CD14-positive monocyte (primary cell): Measurements from ENCODE around the gene COG7. TPM values are rescaled to one million over a fixed set of nuclear protein-coding genes. Genes with fewer than 3 reads are reported as not detected.

Experiments used
- DNase-seq, 3 donors: peaks; one replicate each; pipeline ENCODE4 v3.0.0-alpha.2; 2011 to 2022
- H2AFZ ChIP-seq: 2 replicates; pipeline ENCODE4 v1.6.0; 2012; ENCODE audit warnings: mild to moderate bottlenecking, low read depth, low read length, inconsistent platforms; ENCODE audit not compliant: insufficient read depth, poor library complexity, severe bottlenecking
- H3K27ac ChIP-seq, 2 donors: 1 replicate in 1 of 2; 2 replicates in 1 of 2; pipeline ENCODE4 v1.5.1; 2012 to 2013; ENCODE audit warnings: low read length in 2 of 2, control low read depth in 1 of 2, inconsistent platforms in 1 of 2, low read depth in 1 of 2, mild to moderate bottlenecking in 1 of 2
- H3K27me3 ChIP-seq, 2 donors: one replicate each; pipeline versions ENCODE4 v1.6.0 to v1.6.1; 2011 to 2013; ENCODE audit warnings: low read length in 2 of 2; ENCODE audit not compliant: control insufficient read depth in 2 of 2, insufficient read depth in 2 of 2
- H3K36me3 ChIP-seq, 2 donors: replicated peaks in 1 of 2; 1 replicate in 1 of 2; 2 replicates in 1 of 2; pipeline versions ENCODE4 v1.5.1 to v1.6.1; 2012 to 2013; ENCODE audit warnings: low read length in 2 of 2, control low read depth in 1 of 2, inconsistent platforms in 1 of 2, mild to moderate bottlenecking in 1 of 2; ENCODE audit not compliant: insufficient read depth in 2 of 2, control insufficient read depth in 1 of 2
- H3K4me1 ChIP-seq, 2 donors: 1 replicate in 1 of 2; 2 replicates in 1 of 2; pipeline versions ENCODE4 v1.5.1 to v1.6.1; 2012 to 2013; ENCODE audit warnings: low read length in 2 of 2, control low read depth in 1 of 2, inconsistent platforms in 1 of 2, mild to moderate bottlenecking in 1 of 2, moderate library complexity in 1 of 2; ENCODE audit not compliant: insufficient read depth in 2 of 2, control insufficient read depth in 1 of 2
- H3K4me2 ChIP-seq: replicated peaks from 2 replicates; pipeline ENCODE3; 2012; ENCODE audit warnings: low read length, moderate library complexity, mild to moderate bottlenecking; ENCODE audit not compliant: poor library complexity, severe bottlenecking; ENCODE audit errors: extremely low read depth
- H3K4me3 ChIP-seq, 3 experiments: fragments of 200-600 bp in 1 of 3; sonication (generic) in 1 of 3; replicated peaks in 1 of 3; 1 replicate in 2 of 3; 2 replicates in 1 of 3; pipeline ENCODE4 v1.5.1; 2011 to 2013; ENCODE audit warnings: low read length in 3 of 3, mild to moderate bottlenecking in 3 of 3, control low read depth in 2 of 3, low read depth in 2 of 3, inconsistent platforms in 1 of 3, moderate library complexity in 1 of 3
- H3K79me2 ChIP-seq: 2 replicates; pipeline ENCODE4 v1.6.0; 2012; ENCODE audit warnings: mild to moderate bottlenecking, control low read depth, inconsistent platforms, low read length, moderate library complexity; ENCODE audit not compliant: insufficient read depth
- H3K9ac ChIP-seq: 2 replicates; pipeline ENCODE4 v1.6.0; 2017; ENCODE audit warnings: low read length, mild to moderate bottlenecking; ENCODE audit not compliant: insufficient read depth, poor library complexity, severe bottlenecking
- H3K9me3 ChIP-seq, 2 donors: replicated peaks in 1 of 2; 1 replicate in 1 of 2; 2 replicates in 1 of 2; pipeline versions ENCODE4 v1.5.1 to v1.6.1; 2012 to 2013; ENCODE audit warnings: low read length in 2 of 2, control low read depth in 1 of 2; ENCODE audit not compliant: control insufficient read depth in 1 of 2, insufficient read depth in 1 of 2
- H4K20me1 ChIP-seq: 2 replicates; pipeline ENCODE4 v1.6.0; 2012; ENCODE audit warnings: mild to moderate bottlenecking, low read length, control low read depth, moderate library complexity; ENCODE audit not compliant: insufficient read depth
- H3K27ac Mint-ChIP-seq, 7 donors: one replicate each; pipeline ENCODE4 v1.8.0; 2020; ENCODE audit warnings: mild to moderate bottlenecking in 7 of 7, mixed read lengths in 7 of 7, moderate library complexity in 6 of 7, inconsistent platforms in 2 of 7
- H3K27me3 Mint-ChIP-seq, 3 donors: one replicate each; pipeline ENCODE4 v1.8.0; 2021 to 2022; ENCODE audit warnings: low read depth in 3 of 3, mild to moderate bottlenecking in 3 of 3, mixed read lengths in 3 of 3, moderate library complexity in 3 of 3, inconsistent platforms in 1 of 3
- H3K36me3 Mint-ChIP-seq, 2 donors: one replicate each; pipeline ENCODE4 v1.8.0; 2020; ENCODE audit warnings: mixed read lengths in 2 of 2, inconsistent platforms in 1 of 2, mild to moderate bottlenecking in 1 of 2
- H3K4me1 Mint-ChIP-seq: one replicate; pipeline ENCODE4 v1.8.0; 2020; ENCODE audit warnings: mild to moderate bottlenecking, mixed read lengths
- H3K4me3 Mint-ChIP-seq, 2 donors: one replicate each; pipeline ENCODE4 v1.8.0; 2020; ENCODE audit warnings: mild to moderate bottlenecking in 2 of 2, mixed read lengths in 2 of 2, moderate library complexity in 1 of 2
- H3K9me3 Mint-ChIP-seq, 7 donors: one replicate each; pipeline ENCODE4 v1.8.0; 2020 to 2022; ENCODE audit warnings: mixed read lengths in 7 of 7, mild to moderate bottlenecking in 6 of 7, moderate library complexity in 6 of 7, inconsistent platforms in 2 of 7
- CTCF ChIP-seq: fragments of 200-600 bp; IDR thresholded peaks from one replicate; pipeline ENCODE4 v1.8.0; 2022; ENCODE audit warnings: antibody characterized with exemption, mild to moderate bottlenecking
- WGBS: methylation state at CpG from one replicate; pipeline ENCODE4 v1.1.5; 2013; ENCODE audit warnings: missing lambda C conversion rate; ENCODE audit not compliant: insufficient coverage; 5-methylcytosine and 5-hydroxymethylcytosine counted together
- intact Hi-C, 2 donors: fragments of 100-400 bp; cut with micrococcal nuclease; formaldehyde crosslinking; loops; one replicate each; pipeline versions ENCODE4 v1.15.0 to v1.15.1; 2023
- polyA plus RNA-seq, 3 donors: library from polyadenylated mRNA; depleted of rRNA in 1 of 3; unstranded in 2 of 3; stranded (reverse) in 1 of 3; fragments of 300-500 nt in 2 of 3; fragments of >200 nt in 1 of 3; fragmentation: Illumina TruSeq in 2 of 3; gene quantifications; 1 replicate in 2 of 3; 2 replicates in 1 of 3; pipeline ENCODE4 v1.2.3, GENCODE V29; 2012 to 2021

The COG7 gene
- polyA plus RNA-seq, 3 donors: 6.6 to 28.8 (median 8.0) TPM

GRCh38 chr16:23371368-23371767 lies 81.6 kb downstream of the COG7 start:
- no peak overlapping the region for H3K4me2 ChIP-seq
- H3K79me2 ChIP-seq: no peaks in the 10 kb centered on the region
- no peaks in the 10 kb centered on the region for H3K27me3 ChIP-seq
- H3K36me3 ChIP-seq: no peaks in the 10 kb centered on the region
- 93% methylated on average over 6 of the region's 9 CpGs for WGBS
- no peak for DNase-seq
- no peaks in the 10 kb centered on the region for H3K9me3 ChIP-seq
- H3K36me3 Mint-ChIP-seq: no peaks in the 10 kb centered on the region
- no peak overlapping the region for H3K27ac ChIP-seq
- H3K4me3 Mint-ChIP-seq: no peak overlapping the region
- H3K4me3 ChIP-seq: no peak overlapping the region
- intact Hi-C loops: no loop called here
- H3K27ac Mint-ChIP-seq: no peak overlapping the region
- H3K4me1 ChIP-seq: no peaks in the 10 kb centered on the region
- H2AFZ ChIP-seq: no peak overlapping the region
- TF ChIP-seq CTCF: no peak
- peaks cover 0 to 6% (median 2%) of the 10 kb centered on the region in 3 donors for H3K27me3 Mint-ChIP-seq
- no peaks in the 10 kb centered on the region for H3K9me3 Mint-ChIP-seq
- no peak overlapping the region for H3K9ac ChIP-seq
- H3K4me1 Mint-ChIP-seq: no peaks in the 10 kb centered on the region
- no peaks in the 10 kb centered on the region for H4K20me1 ChIP-seq

GRCh38 chr16:23369416-23369815 lies 83.6 kb downstream of the COG7 start:
- WGBS: 62% methylated on average over 6 of the region's 7 CpGs
- Mint-ChIP-seq H3K9me3 (peaks cover 0 to 3% (median 0%) of the 10 kb centered on the region in 7 donors), H3K27me3 (peaks cover 2 to 6% (median 2%) of the 10 kb centered on the region in 3 donors), H3K4me3 (no peak overlapping the region), H3K4me1 (peaks cover 1% of the 10 kb centered on the region), H3K27ac (no peak overlapping the region), H3K36me3 (no peaks in the 10 kb centered on the region)
- intact Hi-C loops: no loop called here
- no peaks in the 10 kb centered on the region for H3K4me1 ChIP-seq
- no peak for TF ChIP-seq CTCF
- H4K20me1 ChIP-seq: no peaks in the 10 kb centered on the region
- no peak overlapping the region for H3K27ac ChIP-seq
- no peak for DNase-seq
- H3K79me2 ChIP-seq: no peaks in the 10 kb centered on the region
- H3K9ac ChIP-seq: no peak overlapping the region
- no peaks in the 10 kb centered on the region for H3K36me3 ChIP-seq
- H3K27me3 ChIP-seq: no peaks in the 10 kb centered on the region
- no peak overlapping the region for H3K4me3 ChIP-seq
- H3K4me2 ChIP-seq: no peak overlapping the region
- H2AFZ ChIP-seq: no peak overlapping the region
- no peaks in the 10 kb centered on the region for H3K9me3 ChIP-seq
